ENCODE results near the gene RCSD1.

RCSD1 gene

GRCh38 chr1:167695756-167696561 is 65.9 kb downstream of the RCSD1 start:
- TF ChIP-seq BACH2 (CRISPR knock-in tag; IDR thresholded peaks at IDR 0.05; ENCODE audit: borderline replicate concordance), result no peak
- no peak for ATAC-seq

DNA sequence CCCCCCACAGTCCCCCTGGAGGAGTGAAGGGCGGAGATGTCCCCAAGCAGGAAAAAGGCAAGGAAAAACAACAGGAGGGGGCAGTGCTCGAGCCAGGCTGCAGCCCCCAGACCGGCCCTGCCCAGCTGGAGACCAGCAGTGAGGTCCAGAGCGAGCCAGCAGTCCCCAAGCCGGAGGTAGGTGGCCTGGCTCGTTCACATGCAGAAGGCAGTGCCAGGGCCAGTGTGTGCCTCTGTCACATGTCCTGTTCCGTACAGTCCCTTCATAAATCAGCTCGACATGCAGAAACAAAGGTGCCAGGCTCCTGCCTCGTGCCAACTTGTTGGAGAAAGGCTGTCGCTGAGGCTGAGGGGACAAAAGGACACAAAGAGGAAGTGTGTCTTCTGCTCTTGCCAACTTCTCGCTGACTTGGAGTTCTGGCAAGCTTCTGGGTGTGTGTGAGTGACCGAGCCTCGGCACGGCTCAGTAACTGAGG is 67.7 kb downstream of the RCSD1 start:
- TF ChIP-seq, protein P1, sequence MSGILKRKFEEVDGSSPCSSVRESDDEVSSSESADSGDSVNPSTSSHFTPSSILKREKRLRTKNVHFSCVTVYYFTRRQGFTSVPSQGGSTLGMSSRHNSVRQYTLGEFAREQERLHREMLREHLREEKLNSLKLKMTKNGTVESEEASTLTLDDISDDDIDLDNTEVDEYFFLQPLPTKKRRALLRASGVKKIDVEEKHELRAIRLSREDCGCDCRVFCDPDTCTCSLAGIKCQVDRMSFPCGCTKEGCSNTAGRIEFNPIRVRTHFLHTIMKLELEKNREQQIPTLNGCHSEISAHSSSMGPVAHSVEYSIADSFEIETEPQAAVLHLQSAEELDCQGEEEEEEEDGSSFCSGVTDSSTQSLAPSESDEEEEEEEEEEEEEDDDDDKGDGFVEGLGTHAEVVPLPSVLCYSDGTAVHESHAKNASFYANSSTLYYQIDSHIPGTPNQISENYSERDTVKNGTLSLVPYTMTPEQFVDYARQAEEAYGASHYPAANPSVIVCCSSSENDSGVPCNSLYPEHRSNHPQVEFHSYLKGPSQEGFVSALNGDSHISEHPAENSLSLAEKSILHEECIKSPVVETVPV (CRISPR knock-in tag; IDR thresholded peaks at IDR 0.05), result no peak
- TF ChIP-seq PATZ1 (CRISPR knock-in tag; IDR thresholded peaks at IDR 0.05; ENCODE audit: borderline replicate concordance) (no peak), PPARA (CRISPR knock-in tag; IDR thresholded peaks at IDR 0.05; ENCODE audit: borderline replicate concordance) (no peak), TOX (CRISPR knock-in tag; IDR thresholded peaks at IDR 0.05; ENCODE audit: borderline replicate concordance) (no peak), ARNTL (CRISPR knock-in tag; IDR thresholded peaks at IDR 0.05; ENCODE audit: borderline replicate concordance, low read depth) (no peak), ISL1 (CRISPR knock-in tag; IDR thresholded peaks at IDR 0.05) (no peak)
- TF ChIP-seq, protein P2, sequence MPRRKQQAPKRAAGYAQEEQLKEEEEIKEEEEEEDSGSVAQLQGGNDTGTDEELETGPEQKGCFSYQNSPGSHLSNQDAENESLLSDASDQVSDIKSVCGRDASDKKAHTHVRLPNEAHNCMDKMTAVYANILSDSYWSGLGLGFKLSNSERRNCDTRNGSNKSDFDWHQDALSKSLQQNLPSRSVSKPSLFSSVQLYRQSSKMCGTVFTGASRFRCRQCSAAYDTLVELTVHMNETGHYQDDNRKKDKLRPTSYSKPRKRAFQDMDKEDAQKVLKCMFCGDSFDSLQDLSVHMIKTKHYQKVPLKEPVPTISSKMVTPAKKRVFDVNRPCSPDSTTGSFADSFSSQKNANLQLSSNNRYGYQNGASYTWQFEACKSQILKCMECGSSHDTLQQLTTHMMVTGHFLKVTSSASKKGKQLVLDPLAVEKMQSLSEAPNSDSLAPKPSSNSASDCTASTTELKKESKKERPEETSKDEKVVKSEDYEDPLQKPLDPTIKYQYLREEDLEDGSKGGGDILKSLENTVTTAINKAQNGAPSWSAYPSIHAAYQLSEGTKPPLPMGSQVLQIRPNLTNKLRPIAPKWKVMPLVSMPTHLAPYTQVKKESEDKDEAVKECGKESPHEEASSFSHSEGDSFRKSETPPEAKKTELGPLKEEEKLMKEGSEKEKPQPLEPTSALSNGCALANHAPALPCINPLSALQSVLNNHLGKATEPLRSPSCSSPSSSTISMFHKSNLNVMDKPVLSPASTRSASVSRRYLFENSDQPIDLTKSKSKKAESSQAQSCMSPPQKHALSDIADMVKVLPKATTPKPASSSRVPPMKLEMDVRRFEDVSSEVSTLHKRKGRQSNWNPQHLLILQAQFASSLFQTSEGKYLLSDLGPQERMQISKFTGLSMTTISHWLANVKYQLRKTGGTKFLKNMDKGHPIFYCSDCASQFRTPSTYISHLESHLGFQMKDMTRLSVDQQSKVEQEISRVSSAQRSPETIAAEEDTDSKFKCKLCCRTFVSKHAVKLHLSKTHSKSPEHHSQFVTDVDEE (CRISPR knock-in tag; IDR thresholded peaks at IDR 0.05), result no peak
- ATAC-seq, result no peak

- no peak for TF ChIP-seq ZNF8 (CRISPR knock-in tag; IDR thresholded peaks at IDR 0.05)
- no peak for TF ChIP-seq TOX (CRISPR knock-in tag; IDR thresholded peaks at IDR 0.05; ENCODE audit: borderline replicate concordance)
- no peak for ATAC-seq
Observed at GRCh38 chr1:167698313-167698712, 68.3 kb downstream of the RCSD1 start.

DNA sequence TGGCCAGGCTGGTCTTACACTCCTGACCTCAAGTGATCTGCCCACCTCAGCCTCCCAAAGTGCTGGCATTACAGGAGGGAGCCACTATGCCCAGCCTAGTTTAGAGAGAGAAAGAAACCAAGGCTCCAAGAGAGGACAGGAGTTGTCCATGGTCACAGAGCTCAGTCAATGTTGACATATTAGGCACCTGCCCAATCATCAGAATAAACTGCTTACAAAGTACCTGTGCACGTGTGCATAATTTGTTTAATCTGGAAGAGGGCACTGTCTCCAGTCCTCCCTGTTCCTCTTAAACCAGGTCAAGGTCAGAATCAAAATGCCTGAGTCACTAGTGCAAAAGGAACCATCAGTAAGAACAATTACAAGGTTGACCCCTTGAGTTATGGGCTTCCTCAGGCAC is 71.5 kb downstream of the RCSD1 start:
- no peak for ATAC-seq
- TF ChIP-seq ZNF8 (CRISPR knock-in tag; IDR thresholded peaks at IDR 0.05) (no peak), ZFP3 (CRISPR knock-in tag; IDR thresholded peaks at IDR 0.05) (no peak), ZNF70 (CRISPR knock-in tag; IDR thresholded peaks at IDR 0.05) (no peak), TCF4 (CRISPR knock-in tag; IDR thresholded peaks at IDR 0.05; ENCODE audit: borderline replicate concordance) (no peak), SNAI2 (CRISPR knock-in tag; IDR thresholded peaks at IDR 0.05) (no peak), PATZ1 (CRISPR knock-in tag; IDR thresholded peaks at IDR 0.05; ENCODE audit: borderline replicate concordance) (no peak)
- TF ChIP-seq, protein P1 (CRISPR knock-in tag; IDR thresholded peaks at IDR 0.05), result no peak
- TF ChIP-seq, protein P3, sequence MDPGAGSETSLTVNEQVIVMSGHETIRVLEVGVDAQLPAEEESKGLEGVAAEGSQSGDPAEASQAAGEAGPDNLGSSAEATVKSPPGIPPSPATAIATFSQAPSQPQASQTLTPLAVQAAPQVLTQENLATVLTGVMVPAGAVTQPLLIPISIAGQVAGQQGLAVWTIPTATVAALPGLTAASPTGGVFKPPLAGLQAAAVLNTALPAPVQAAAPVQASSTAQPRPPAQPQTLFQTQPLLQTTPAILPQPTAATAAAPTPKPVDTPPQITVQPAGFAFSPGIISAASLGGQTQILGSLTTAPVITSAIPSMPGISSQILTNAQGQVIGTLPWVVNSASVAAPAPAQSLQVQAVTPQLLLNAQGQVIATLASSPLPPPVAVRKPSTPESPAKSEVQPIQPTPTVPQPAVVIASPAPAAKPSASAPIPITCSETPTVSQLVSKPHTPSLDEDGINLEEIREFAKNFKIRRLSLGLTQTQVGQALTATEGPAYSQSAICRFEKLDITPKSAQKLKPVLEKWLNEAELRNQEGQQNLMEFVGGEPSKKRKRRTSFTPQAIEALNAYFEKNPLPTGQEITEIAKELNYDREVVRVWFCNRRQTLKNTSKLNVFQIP (CRISPR knock-in tag; IDR thresholded peaks at IDR 0.05; ENCODE audit: borderline replicate concordance, low read depth), result no peak

Measured in SK-N-SH treated with all-trans-retinoic acid at 6 μM for 48 hours (cell line).